GM03348 (cell line): ENCODE results near the gene JSRP1.

Experiments
- DNase-seq: peaks from one replicate; pipeline ENCODE4 v3.0.0; 2012; ENCODE audit warnings: low spot score

JSRP1 gene

DNA sequence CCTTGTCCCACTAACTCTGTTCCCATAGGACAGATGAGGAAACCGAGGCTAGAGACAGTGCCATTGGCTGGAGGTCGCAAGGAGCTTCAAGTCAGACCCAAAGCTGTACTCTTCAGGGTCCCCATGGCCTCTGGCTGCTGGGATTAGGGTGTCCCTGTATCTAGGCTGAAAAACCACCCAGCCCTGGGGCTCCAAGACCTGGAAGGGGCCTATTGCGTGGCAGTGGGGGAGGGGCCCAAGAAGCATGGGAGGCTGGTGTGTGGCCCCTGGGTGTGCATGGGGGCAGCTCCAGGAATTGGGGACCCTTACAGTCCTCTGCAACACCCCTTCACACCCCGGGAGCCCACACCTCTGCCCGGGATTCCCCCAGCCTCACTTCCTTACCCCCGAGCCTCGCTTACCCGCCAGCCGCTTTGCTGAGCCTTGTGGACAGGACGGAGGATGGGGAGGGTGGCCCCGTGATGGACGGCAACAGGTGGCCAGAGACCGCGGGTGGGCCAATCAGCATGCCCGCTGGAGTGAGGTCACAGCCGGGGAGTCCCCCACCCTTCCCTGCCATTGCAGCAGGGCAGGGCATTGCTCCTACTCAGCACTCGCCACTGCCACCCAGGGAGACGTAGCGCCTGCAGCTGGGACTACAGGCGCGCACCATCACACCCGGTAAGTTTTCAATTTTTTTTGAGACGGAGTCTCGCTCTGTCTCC lies at the start of gene JSRP1:
JSRP1 (minus strand) TSS at position 436 of the 704 bp plus-strand sequence. CDS start 1,103 bp downstream, outside the sequence.
- DNase-seq = no peak

DNA sequence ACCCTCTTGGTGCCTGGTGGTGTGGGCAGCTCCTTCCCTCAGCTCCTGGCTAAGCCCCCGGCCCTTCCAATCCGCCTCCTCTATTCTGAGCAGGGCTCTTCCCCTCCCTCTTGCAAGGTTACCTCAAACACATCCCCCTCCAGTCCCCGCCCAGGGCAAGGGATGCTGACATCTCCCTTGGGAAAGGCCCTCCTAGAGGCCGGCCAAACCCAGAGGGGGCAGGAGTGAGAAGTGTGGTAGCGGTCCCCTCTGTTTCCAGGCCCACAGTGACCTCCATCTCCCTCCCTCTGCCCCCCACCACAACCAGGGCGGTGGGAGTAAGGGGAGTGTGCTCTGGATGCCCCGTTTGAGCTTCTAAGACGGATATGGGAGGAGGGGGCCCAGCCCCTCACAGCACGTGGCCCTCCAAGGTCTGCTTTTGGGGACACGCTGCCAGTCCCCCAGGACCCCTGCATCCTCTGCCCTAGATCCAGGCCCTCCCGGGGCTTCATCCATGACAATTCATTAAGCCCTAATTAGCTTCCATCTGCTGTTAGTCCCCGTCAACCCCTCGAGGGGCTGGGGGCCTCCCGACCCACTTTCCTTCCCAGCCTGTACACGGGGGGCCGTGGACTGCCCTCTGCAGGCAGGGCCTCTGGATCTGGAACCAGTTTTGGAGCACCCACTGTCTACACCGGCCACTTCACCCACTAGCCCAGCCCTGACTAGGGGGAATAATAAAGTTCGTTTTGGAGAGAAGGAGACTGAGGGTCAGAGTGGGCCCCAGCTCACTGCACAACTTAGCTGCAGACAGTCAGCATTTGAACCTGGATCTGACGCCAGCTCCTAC lies 49.4 kb upstream of the JSRP1 start:
- DNase-seq = no peak

DNA sequence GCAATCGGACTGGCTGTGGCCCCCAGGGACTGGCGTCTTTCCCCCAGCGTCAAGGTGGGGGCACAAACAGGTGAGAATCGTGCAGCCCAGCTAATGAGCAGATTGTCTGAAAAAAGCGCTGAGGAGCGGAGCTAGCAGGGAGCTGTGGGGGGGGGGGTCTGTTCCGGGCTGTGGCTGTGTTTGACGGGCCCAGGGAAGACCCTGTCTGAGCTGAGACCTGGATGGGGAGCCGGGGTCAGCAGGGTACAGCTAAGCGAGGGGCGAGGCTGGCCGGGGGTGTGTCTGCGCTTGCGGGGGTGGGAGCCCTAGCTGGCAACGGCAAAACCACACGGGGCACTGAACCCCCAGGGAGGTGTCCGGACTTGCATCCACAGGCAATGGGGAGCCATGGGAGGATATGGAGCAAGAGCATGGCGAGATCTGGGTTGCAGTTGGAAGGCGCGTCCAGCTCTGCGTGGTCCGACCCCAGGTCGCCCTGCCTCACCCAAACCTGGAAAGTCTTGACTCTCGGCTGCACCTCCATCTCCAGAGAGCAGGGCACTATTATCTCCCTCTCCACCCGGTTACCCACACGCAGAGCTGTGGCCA lies 47.1 kb upstream of the JSRP1 start:
- DNase-seq = no peak

DNA sequence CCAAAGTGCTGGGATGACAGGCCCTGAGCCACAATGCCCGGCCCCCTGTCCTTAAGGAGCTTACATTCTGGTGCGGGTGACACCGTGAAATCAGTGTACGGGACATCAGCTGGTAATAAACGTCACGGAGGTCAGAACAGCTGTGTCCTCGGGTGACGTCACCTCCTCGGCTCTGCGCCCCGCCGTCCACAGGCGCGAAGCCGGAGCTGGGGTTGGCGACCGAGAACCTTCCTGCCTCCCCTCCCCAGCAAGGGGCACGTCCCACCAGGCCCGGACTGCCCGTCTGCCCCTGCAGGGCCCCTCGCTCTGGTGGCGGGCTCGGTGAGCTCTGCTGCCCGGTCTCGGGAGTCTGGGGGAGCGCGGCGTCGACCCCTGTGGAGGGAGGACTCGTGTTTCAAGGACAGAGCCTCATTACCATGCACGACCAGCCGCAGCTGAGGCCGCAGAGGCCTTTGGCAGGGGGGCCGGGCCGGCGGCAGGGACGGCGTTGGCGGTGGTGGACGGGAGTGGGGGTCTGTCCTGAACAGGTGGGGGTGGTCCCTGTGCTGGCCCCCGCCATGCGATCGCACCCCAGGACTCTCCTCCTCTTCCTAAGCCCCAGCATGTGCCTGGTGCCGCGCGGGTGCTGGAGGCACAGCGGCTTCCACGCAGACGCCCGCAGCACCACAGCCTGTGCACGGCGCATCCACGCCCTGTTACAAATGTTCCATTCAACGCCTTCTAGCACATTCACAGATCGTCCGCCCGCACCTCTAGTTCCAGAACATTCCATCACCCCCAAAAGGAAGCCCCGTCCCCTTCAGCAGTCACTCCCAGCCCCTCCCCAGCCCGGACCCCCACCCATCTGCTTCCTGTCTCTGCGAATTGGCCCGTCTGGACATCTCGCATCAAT lies 46.3 kb upstream of the JSRP1 start:
- no peak for DNase-seq

GRCh38 chr19:2300533-2300932 lies 44.3 kb upstream of the JSRP1 start:
- DNase-seq = no peak

- no peak for DNase-seq
Measured at GRCh38 chr19:2296141-2296540, 39.9 kb upstream of the JSRP1 start.

DNA sequence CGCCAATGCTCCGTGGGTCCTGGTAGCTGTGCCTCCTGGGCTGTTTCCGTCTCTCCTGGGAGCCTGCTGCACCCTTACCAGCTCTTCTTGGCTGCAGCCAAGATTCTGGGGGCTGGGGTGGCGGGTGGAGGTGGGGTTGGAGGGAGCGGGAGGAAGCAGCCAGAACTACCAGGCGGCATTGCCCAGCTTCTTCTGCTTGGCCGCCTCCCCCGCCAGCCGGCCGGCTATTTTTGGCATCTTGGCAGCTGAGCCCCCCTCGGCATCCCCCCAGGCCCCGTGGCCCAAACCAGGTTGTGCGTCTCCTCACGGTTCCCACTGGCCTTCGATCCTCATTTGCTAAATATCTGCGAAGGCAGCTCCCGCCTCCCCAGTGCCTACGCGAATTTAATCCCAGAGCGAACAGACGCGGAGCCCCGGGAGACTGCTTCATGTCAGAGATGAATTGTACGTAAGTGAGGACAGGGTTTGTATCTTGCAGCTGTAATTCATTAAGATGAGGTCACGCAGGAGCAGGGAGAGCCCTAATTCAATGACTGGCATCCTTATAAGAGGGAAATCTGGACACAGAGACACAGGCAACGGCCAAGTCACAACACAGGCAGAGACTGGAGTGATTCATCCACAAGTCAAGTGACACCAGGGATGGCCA lies 38.6 kb upstream of the JSRP1 start:
- peak; percentile 83 for DNase-seq

DNA sequence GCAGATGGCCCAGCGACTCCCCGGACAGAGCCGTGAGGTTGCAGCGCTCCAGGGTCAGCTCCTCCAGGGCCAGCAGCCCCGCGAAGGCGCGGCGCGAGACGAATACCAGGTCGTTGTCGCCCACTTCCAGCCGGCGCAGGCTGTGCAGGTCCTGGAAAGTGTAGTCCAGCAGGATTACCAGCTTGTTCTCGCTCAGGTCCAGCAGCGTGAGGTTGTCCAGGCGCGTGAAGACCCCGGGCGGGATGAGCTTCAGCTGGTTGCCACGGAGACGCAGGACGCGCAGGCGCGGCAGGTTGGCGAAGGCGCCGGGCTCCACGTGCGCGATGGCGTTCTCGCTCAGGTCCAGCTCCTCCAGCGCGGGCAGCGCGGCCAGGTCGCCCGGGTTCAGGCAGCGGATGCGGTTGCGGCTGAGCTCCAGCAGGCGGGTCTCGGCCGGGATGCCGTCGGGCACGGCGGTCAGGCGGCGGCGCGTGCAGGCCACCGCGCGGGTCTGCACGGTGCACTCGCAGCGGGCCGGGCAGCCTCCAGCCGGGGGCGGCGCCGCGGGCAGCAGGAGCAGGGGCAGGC lies 35.1 kb upstream of the JSRP1 start:
- no peak for DNase-seq

- no peak for DNase-seq
Measured at GRCh38 chr19:2290441-2291184, 34.4 kb upstream of the JSRP1 start.

GRCh38 chr19:2289714-2290435 lies 33.7 kb upstream of the JSRP1 start:
- DNase-seq = no peak

DNA sequence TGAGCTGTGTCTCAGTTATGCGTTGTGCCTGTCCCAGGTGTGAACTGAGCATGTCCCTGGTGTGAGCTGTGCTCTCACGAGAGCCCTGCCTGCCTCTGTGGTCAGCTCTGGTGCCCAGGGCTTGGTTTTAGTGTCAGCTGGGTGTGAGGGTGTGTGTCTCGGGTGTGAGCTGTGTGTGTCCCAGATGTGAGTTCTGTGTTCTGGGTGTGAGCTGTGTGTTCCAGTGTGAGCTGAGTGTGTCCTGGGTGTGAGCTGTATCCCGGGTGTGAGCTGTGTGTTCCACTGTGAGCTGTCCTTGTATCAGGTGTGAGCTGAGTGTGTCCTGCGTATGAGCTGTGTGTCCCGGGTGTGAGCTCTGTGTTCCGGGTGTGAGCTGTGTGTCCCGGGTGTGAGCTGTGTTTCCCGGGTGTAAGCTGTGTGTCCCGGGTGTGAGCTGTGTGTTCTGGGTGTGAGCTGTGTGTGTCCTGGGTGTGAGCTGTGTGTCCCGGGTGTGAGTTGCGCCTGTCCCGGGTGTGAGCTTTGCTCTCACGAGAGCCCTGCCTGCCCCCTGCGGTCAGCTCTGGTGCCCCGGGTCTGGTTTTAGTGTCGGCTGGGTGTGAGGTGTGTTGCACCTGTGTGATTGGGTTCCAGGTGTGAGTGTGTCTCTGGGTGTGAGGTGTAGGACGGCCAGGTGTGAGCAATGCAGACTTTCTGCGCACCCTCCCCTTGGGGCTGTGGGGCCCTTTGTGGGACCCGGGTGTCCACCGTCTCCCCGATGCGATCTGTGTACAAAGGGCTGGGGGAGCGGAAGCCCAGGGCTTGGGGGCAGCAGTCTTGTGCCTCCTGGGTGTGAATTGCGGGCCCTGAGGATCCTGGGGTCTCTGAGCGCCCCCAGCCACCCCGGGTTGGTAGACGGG lies 32.8 kb upstream of the JSRP1 start:
- DNase-seq = no peak

- no peak for DNase-seq
Measured at GRCh38 chr19:2288338-2288817, 32.2 kb upstream of the JSRP1 start.

DNA sequence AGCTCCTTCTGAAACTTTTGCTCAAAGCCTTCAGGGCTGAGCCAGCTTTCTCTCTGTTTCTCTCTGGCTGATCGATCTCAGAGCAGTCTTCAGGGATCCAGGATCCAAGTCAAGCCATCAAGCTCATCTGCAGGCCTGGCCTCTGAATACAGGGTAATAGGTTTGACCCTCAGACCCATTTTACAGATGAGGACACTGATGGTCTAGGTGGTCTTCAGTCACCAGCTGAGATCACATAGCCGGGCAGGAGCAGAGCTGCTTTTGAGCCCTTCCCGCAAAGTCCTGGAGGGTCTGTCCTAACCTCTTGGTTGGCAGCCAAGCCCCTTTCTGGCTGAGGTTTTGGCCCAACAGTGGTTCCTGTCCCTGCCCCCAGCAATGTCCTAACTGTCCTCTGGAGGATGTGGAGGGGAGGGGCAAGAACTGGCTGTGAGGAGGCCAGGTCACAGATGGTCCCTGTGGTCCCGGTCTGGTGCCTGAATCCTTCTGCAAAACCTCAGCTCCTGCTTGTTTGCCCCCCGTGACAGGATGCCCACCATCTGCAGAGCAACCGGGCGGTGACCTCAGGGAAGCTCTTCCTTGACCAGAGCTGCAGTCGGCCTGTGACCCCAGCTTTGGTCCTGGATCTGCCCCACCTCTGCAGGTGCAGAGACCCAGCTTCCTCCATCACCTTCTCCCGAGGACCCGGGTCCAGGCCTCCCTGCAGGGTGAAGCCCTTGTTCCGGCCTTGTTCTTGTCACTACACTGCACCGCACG lies 31.5 kb upstream of the JSRP1 start:
- DNase-seq = no peak

DNA sequence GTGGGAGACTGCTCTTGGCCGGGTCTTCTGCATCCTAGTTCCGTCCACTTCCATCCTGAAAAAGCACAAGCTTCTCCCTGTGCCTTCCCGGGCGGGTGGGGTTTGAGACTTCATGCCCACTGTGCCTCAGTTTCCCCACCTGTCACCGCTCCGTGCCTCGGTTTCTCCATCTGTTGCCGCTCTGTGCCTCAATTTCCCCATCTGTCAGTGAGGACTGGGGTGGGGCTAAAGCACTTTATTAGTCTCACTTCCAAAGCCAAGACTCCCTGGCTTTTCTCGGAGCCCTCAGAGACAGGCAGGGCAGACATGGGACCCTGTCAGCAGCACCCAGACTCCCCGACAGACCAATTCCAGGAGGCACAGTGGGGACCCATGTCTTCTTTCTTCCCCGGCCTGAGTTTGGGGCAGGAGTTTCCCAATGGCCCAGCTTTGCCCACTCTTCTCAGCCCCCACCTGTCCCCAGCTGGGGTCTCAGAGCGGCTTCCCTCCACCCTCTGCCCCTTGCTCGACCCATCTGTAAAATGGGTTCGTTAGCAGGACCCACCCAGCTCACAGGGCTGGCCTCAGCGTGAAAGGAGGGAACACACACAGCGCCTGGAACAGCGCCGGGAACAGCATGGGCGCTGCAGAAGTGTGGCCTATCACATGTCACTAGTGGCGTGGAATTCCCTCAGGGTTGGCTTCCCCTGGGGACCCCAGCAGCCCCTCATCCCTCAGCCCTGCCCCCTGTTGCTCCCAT lies 30.4 kb upstream of the JSRP1 start:
- no peak for DNase-seq

DNA sequence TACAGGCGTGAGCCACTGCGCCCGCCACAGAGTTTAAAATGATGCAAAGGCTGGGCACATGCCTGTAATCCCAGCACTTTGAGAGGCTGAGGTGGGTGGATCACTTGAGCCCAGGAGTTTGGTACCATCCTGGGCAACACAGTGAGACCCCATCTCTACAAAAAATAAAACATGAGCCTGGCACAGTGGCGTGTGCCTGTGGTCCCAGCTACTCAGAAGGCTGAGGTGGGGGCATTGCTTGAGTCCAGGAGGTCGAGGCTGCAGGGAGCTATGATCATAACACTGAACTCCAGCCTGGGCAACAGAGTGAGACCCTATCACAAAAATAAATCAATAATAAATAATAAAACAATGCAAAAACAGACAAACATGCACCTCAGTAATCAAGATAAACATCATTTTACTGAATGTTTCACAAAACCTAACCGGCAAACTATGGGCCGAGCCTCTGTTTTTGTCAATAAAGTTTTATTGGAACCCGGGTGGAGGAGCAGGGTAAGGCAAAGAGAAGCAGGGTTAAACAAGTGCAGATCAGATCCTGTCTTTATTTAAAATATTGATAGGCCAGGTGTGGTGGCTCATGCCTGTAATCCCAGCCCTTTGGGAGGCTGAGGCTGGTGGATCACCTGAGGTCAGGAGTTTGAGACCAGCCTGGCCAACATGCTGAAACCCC lies 27.8 kb upstream of the JSRP1 start:
- DNase-seq = no peak

- no peak for DNase-seq
Measured at GRCh38 chr19:2282862-2283237, 26.6 kb upstream of the JSRP1 start.
